ENCODE data around the gene AEBP1. TPM values are rescaled to one million over a fixed set of nuclear protein-coding genes. Genes with fewer than 3 reads are reported as not detected.

Gene AEBP1
- polyA plus RNA-seq, 2 donors, result 8.8 to 19.9 TPM

- peak overlapping the region; percentile 86 to 90 for H3K27ac ChIP-seq (ENCODE audit: low read depth in 2 of 2, low read length in 1 of 2)
- peaks cover 11 to 31% of the 10 kb centered on the region in 2 donors for H3K4me1 ChIP-seq (ENCODE audit: control insufficient read depth in 2 of 2, insufficient read depth in 2 of 2, low read length in 1 of 2)
- H3K36me3 ChIP-seq (ENCODE audit: control insufficient read depth in 2 of 2, insufficient read depth in 2 of 2, low read length in 1 of 2), result peaks cover 4 to 52% of the 10 kb centered on the region in 2 donors
- no peaks in the 10 kb centered on the region for H3K27me3 ChIP-seq (ENCODE audit: control insufficient read depth in 1 of 2, insufficient read depth in 2 of 2, low read length in 2 of 2)
- no peaks in the 10 kb centered on the region for H3K9me3 ChIP-seq (ENCODE audit: control insufficient read depth in 2 of 2, insufficient read depth in 1 of 2, low read depth in 1 of 2, low read length in 1 of 2)
- WGBS, 2 donors, result 72 to 73% methylated on average over 17 of the region's 17 CpGs
- no peak overlapping the region for H3K4me3 ChIP-seq (ENCODE audit: low read depth in 1 of 2, low read length in 2 of 2)
Observed at GRCh38 chr7:44075296-44076075, 28.7 kb upstream of the AEBP1 start.

GRCh38 chr7:44076101-44076895 is 27.8 kb upstream of the AEBP1 start:
- H3K9me3 ChIP-seq (ENCODE audit: control insufficient read depth in 2 of 2, insufficient read depth in 1 of 2, low read depth in 1 of 2, low read length in 1 of 2), result no peaks in the 10 kb centered on the region
- H3K27me3 ChIP-seq (ENCODE audit: control insufficient read depth in 1 of 2, insufficient read depth in 2 of 2, low read length in 2 of 2), result no peaks in the 10 kb centered on the region
- H3K36me3 ChIP-seq (ENCODE audit: control insufficient read depth in 2 of 2, insufficient read depth in 2 of 2, low read length in 1 of 2), result peaks cover 4 to 52% of the 10 kb centered on the region in 2 donors
- no peak overlapping the region for H3K4me3 ChIP-seq (ENCODE audit: low read depth in 1 of 2, low read length in 2 of 2)
- 94 to 96% methylated on average over 20 of the region's 20 CpGs for WGBS, 2 donors
- H3K4me1 ChIP-seq (ENCODE audit: control insufficient read depth in 2 of 2, insufficient read depth in 2 of 2, low read length in 1 of 2), result peaks cover 11 to 36% of the 10 kb centered on the region in 2 donors
- H3K27ac ChIP-seq (ENCODE audit: low read depth in 2 of 2, low read length in 1 of 2), result peak overlapping the region; percentile 60 to 73

GRCh38 chr7:44077061-44077460 is 27.1 kb upstream of the AEBP1 start:
- Histone ChIP-seq H3K4me3 (ENCODE audit: low read depth in 1 of 2, low read length in 2 of 2) (no peak overlapping the region), H3K27me3 (ENCODE audit: control insufficient read depth in 1 of 2, insufficient read depth in 2 of 2, low read length in 2 of 2) (no peaks in the 10 kb centered on the region), H3K36me3 (ENCODE audit: control insufficient read depth in 2 of 2, insufficient read depth in 2 of 2, low read length in 1 of 2) (peaks cover 4 to 52% of the 10 kb centered on the region in 2 donors), H3K4me1 (ENCODE audit: control insufficient read depth in 2 of 2, insufficient read depth in 2 of 2, low read length in 1 of 2) (peaks cover 11 to 36% of the 10 kb centered on the region in 2 donors), H3K9me3 (ENCODE audit: control insufficient read depth in 2 of 2, insufficient read depth in 1 of 2, low read depth in 1 of 2, low read length in 1 of 2) (no peaks in the 10 kb centered on the region), H3K27ac (ENCODE audit: low read depth in 2 of 2, low read length in 1 of 2) (no peak overlapping the region)
- WGBS, 2 donors, result 81 to 83% methylated on average over 9 of the region's 9 CpGs

GRCh38 chr7:44077681-44078091 is 26.5 kb upstream of the AEBP1 start:
- no peaks in the 10 kb centered on the region for H3K9me3 ChIP-seq (ENCODE audit: control insufficient read depth in 2 of 2, insufficient read depth in 1 of 2, low read depth in 1 of 2, low read length in 1 of 2)
- H3K36me3 ChIP-seq (ENCODE audit: control insufficient read depth in 2 of 2, insufficient read depth in 2 of 2, low read length in 1 of 2), result peaks cover 4 to 52% of the 10 kb centered on the region in 2 donors
- no peaks in the 10 kb centered on the region for H3K27me3 ChIP-seq (ENCODE audit: control insufficient read depth in 1 of 2, insufficient read depth in 2 of 2, low read length in 2 of 2)
- peaks cover 11 to 31% of the 10 kb centered on the region in 2 donors for H3K4me1 ChIP-seq (ENCODE audit: control insufficient read depth in 2 of 2, insufficient read depth in 2 of 2, low read length in 1 of 2)
- peak overlapping the region in 1 of 2 donors; percentile 47 for H3K27ac ChIP-seq (ENCODE audit: low read depth in 2 of 2, low read length in 1 of 2)
- no peak overlapping the region for H3K4me3 ChIP-seq (ENCODE audit: low read depth in 1 of 2, low read length in 2 of 2)
- 55 to 65% methylated on average over 5 of the region's 5 CpGs for WGBS, 2 donors

- H3K27ac ChIP-seq (ENCODE audit: low read depth in 2 of 2, low read length in 1 of 2), result peak overlapping the region in 1 of 2 donors; percentile 24
- H3K36me3 ChIP-seq (ENCODE audit: control insufficient read depth in 2 of 2, insufficient read depth in 2 of 2, low read length in 1 of 2), result peaks cover 4 to 46% of the 10 kb centered on the region in 2 donors
Observed at GRCh38 chr7:44078521-44078920, 25.6 kb upstream of the AEBP1 start.

GRCh38 chr7:44079331-44080021 is 24.7 kb upstream of the AEBP1 start:
- Histone ChIP-seq H3K4me3 (ENCODE audit: low read depth in 1 of 2, low read length in 2 of 2) (no peak overlapping the region), H3K27me3 (ENCODE audit: control insufficient read depth in 1 of 2, insufficient read depth in 2 of 2, low read length in 2 of 2) (no peaks in the 10 kb centered on the region), H3K9me3 (ENCODE audit: control insufficient read depth in 2 of 2, insufficient read depth in 1 of 2, low read depth in 1 of 2, low read length in 1 of 2) (no peaks in the 10 kb centered on the region), H3K4me1 (ENCODE audit: control insufficient read depth in 2 of 2, insufficient read depth in 2 of 2, low read length in 1 of 2) (peaks cover 4 to 15% of the 10 kb centered on the region in 2 donors), H3K27ac (ENCODE audit: low read depth in 2 of 2, low read length in 1 of 2) (no peak overlapping the region), H3K36me3 (ENCODE audit: control insufficient read depth in 2 of 2, insufficient read depth in 2 of 2, low read length in 1 of 2) (peaks cover 4 to 38% of the 10 kb centered on the region in 2 donors)
- WGBS, 2 donors, result 83 to 85% methylated on average over 11 of the region's 11 CpGs

More at GRCh38 chr7:44078521-44078920, 25.6 kb upstream of the AEBP1 start:
- no peaks in the 10 kb centered on the region for H3K27me3 ChIP-seq (ENCODE audit: control insufficient read depth in 1 of 2, insufficient read depth in 2 of 2, low read length in 2 of 2)
- 81 to 82% methylated on average over 8 of the region's 8 CpGs for WGBS, 2 donors
- H3K4me1 ChIP-seq (ENCODE audit: control insufficient read depth in 2 of 2, insufficient read depth in 2 of 2, low read length in 1 of 2), result peaks cover 11 to 23% of the 10 kb centered on the region in 2 donors
- H3K9me3 ChIP-seq (ENCODE audit: control insufficient read depth in 2 of 2, insufficient read depth in 1 of 2, low read depth in 1 of 2, low read length in 1 of 2), result no peaks in the 10 kb centered on the region
- H3K4me3 ChIP-seq (ENCODE audit: low read depth in 1 of 2, low read length in 2 of 2), result no peak overlapping the region

- peaks cover 4 to 15% of the 10 kb centered on the region in 2 donors for H3K4me1 ChIP-seq (ENCODE audit: control insufficient read depth in 2 of 2, insufficient read depth in 2 of 2, low read length in 1 of 2)
- no peaks in the 10 kb centered on the region for H3K27me3 ChIP-seq (ENCODE audit: control insufficient read depth in 1 of 2, insufficient read depth in 2 of 2, low read length in 2 of 2)
- 94 to 95% methylated on average over 5 of the region's 5 CpGs for WGBS, 2 donors
- peaks cover 4 to 37% of the 10 kb centered on the region in 2 donors for H3K36me3 ChIP-seq (ENCODE audit: control insufficient read depth in 2 of 2, insufficient read depth in 2 of 2, low read length in 1 of 2)
- no peak overlapping the region for H3K4me3 ChIP-seq (ENCODE audit: low read depth in 1 of 2, low read length in 2 of 2)
- no peak overlapping the region for H3K27ac ChIP-seq (ENCODE audit: low read depth in 2 of 2, low read length in 1 of 2)
- H3K9me3 ChIP-seq (ENCODE audit: control insufficient read depth in 2 of 2, insufficient read depth in 1 of 2, low read depth in 1 of 2, low read length in 1 of 2), result no peaks in the 10 kb centered on the region
Observed at GRCh38 chr7:44080118-44080517, 24.0 kb upstream of the AEBP1 start.

- H3K4me1 ChIP-seq (ENCODE audit: control insufficient read depth in 2 of 2, insufficient read depth in 2 of 2, low read length in 1 of 2), result peaks cover 4 to 15% of the 10 kb centered on the region in 2 donors
Observed at GRCh38 chr7:44080686-44081265, 23.4 kb upstream of the AEBP1 start.

GRCh38 chr7:44081266-44081748 is 22.8 kb upstream of the AEBP1 start:
- Histone ChIP-seq H3K27me3 (ENCODE audit: control insufficient read depth in 1 of 2, insufficient read depth in 2 of 2, low read length in 2 of 2) (no peaks in the 10 kb centered on the region), H3K4me3 (ENCODE audit: low read depth in 1 of 2, low read length in 2 of 2) (peak overlapping the region; percentile 34 to 60), H3K4me1 (ENCODE audit: control insufficient read depth in 2 of 2, insufficient read depth in 2 of 2, low read length in 1 of 2) (peaks cover 4 to 11% of the 10 kb centered on the region in 2 donors), H3K36me3 (ENCODE audit: control insufficient read depth in 2 of 2, insufficient read depth in 2 of 2, low read length in 1 of 2) (peaks cover 4 to 34% of the 10 kb centered on the region in 2 donors), H3K27ac (ENCODE audit: low read depth in 2 of 2, low read length in 1 of 2) (peak overlapping the region; percentile 12 to 43), H3K9me3 (ENCODE audit: control insufficient read depth in 2 of 2, insufficient read depth in 1 of 2, low read depth in 1 of 2, low read length in 1 of 2) (no peaks in the 10 kb centered on the region)
- WGBS, 2 donors, result 44 to 50% methylated on average over 9 of the region's 9 CpGs

More at GRCh38 chr7:44080686-44081265, 23.4 kb upstream of the AEBP1 start:
- Histone ChIP-seq H3K27ac (ENCODE audit: low read depth in 2 of 2, low read length in 1 of 2) (peak overlapping the region in 1 of 2 donors; percentile 43), H3K27me3 (ENCODE audit: control insufficient read depth in 1 of 2, insufficient read depth in 2 of 2, low read length in 2 of 2) (no peaks in the 10 kb centered on the region), H3K4me3 (ENCODE audit: low read depth in 1 of 2, low read length in 2 of 2) (peak overlapping the region; percentile 1 to 60), H3K36me3 (ENCODE audit: control insufficient read depth in 2 of 2, insufficient read depth in 2 of 2, low read length in 1 of 2) (peaks cover 4 to 37% of the 10 kb centered on the region in 2 donors), H3K9me3 (ENCODE audit: control insufficient read depth in 2 of 2, insufficient read depth in 1 of 2, low read depth in 1 of 2, low read length in 1 of 2) (no peaks in the 10 kb centered on the region)
- WGBS, 2 donors, result 77 to 84% methylated on average over 11 of the region's 11 CpGs

Data from esophagus (tissue), 2 donors.